Pancreas (tissue), 10 donors: ENCODE results near the gene RAVER2. TPM values are rescaled to one million over a fixed set of nuclear protein-coding genes. Genes with fewer than 3 reads are reported as not detected.
A peak's percentile ranks its signal among the peaks of the same experiment; 100 is the strongest.

Experiments used
- ATAC-seq, 4 donors: fragments of 200-7000 bp; cut with Tn5 transposase; one replicate each; pipeline versions ENCODE4 v1.8.0 to v1.9.1; 2020; ENCODE audit warnings: mild to moderate bottlenecking in 4 of 4, moderate library complexity in 4 of 4
- DNase-seq, 6 donors: peaks; one replicate each; pipeline ENCODE4 v3.0.0-alpha.2; 2020
- FAIRE-seq: peaks from 2 replicates; lab custom pipeline; 2012; peaks lifted over from hg19 to GRCh38; lab: Jason Lieb, UNC
- H3K27ac ChIP-seq, 4 donors: fragments of 200-600 bp; sonication (generic); 1 replicate in 3 of 4; 2 replicates in 1 of 4; pipeline versions ENCODE4 v1.5.0 to v1.8.0; 2020
- H3K27me3 ChIP-seq, 4 donors: fragments of 200-600 bp; one replicate each; pipeline ENCODE4 v1.8.0; 2021
- H3K36me3 ChIP-seq, 3 donors: fragments of 200-600 bp; sonication (generic) in 1 of 3; one replicate each; pipeline versions ENCODE4 v1.5.0 to v1.8.0; 2020 to 2021
- H3K4me1 ChIP-seq, 3 donors: fragments of 200-600 bp; one replicate each; pipeline ENCODE4 v1.8.0; 2021
- H3K4me3 ChIP-seq, 4 donors: fragments of 200-600 bp; sonication (generic) in 2 of 4; one replicate each; pipeline versions ENCODE4 v1.5.0 to v1.8.0; 2020 to 2021
- H3K9me3 ChIP-seq, 4 donors: fragments of 200-600 bp; one replicate each; pipeline ENCODE4 v1.8.0; 2021
- CTCF ChIP-seq, 4 donors: fragments of 200-600 bp; sonication (generic) in 3 of 4; IDR thresholded peaks; one replicate each; pipeline versions ENCODE4 v1.5.0 to v1.8.0; 2021; ENCODE audit warnings: antibody characterized with exemption in 4 of 4
- WGBS, 2 donors: extraction: QIAGEN DNeasy Blood & Tissue Kit; methylation state at CpG; one replicate each; pipeline ENCODE4 v1.1.7; 2013; 5-methylcytosine and 5-hydroxymethylcytosine counted together
- intact Hi-C, 3 donors: fragments of 100-400 bp; cut with DNase I; formaldehyde crosslinking; loops; one replicate each; pipeline versions ENCODE4 v1.11.1 to v1.14.2; 2022
- polyA plus RNA-seq, 2 donors: library from polyadenylated mRNA; stranded (reverse); fragments of 200-250 nt; gene quantifications; one replicate each; pipeline ENCODE4 v1.2.3, GENCODE V29; 2013
- total RNA-seq, 6 donors: library from RNA; stranded (reverse); fragmentation: NEBNext Ultra II Directional in 4 of 6; extraction: Animal tissue kit (Norgen Biotek cat#: 25700) in 4 of 6; gene quantifications; one replicate each; pipeline versions ENCODE4 v1.2.1 to v1.2.4, GENCODE V29; 2021 to 2023
- donor health status: healthy with polysubstance abuse.
- donor health status: DM: no; HTN: no; CAD: no; lungs with moderate emphysema.
- donor health status: DM: no; HTN: no; CAD: no.
- donor health status: control.
- donor health status: control.
- donor health status: Bipolar disorder and iron deficiency.
- donor health status: DM: yes; HTN: yes; CAD: no.
- donor health status: DM: no; HTN: no; CAD: no.
- donor health status: DM: no; HTN: no; CAD: no.
- donor health status: DM: yes; HTN: yes; CAD: no.

RAVER2 gene
- total and polyA plus RNA-seq, 8 donors = 3.3 to 8.7 (median 5.0) TPM

- FAIRE-seq (no peak), ATAC-seq (no peak), DNase-seq (no peak)
- Histone ChIP-seq H3K4me1 (no peaks in the 10 kb centered on the region), H3K27ac (no peak overlapping the region), H3K27me3 (no peaks in the 10 kb centered on the region), H3K36me3 (peaks cover 0 to 68% (median 34%) of the 10 kb centered on the region in 3 donors), H3K4me3 (no peak overlapping the region), H3K9me3 (no peaks in the 10 kb centered on the region)
- 93 to 94% methylated on average over 15 of the region's 15 CpGs for WGBS, 2 donors
- intact Hi-C loops = no loop called here
- no peak for TF ChIP-seq CTCF (IDR thresholded peaks at IDR 0.05)
Observed at GRCh38 chr1:64839732-64840405, 95.0 kb downstream of the RAVER2 start.

- Histone ChIP-seq H3K27me3 (no peaks in the 10 kb centered on the region), H3K27ac (no peak overlapping the region), H3K4me3 (no peak overlapping the region), H3K4me1 (no peaks in the 10 kb centered on the region), H3K36me3 (peaks cover 0 to 65% (median 35%) of the 10 kb centered on the region in 3 donors), H3K9me3 (no peaks in the 10 kb centered on the region)
- DNase-seq (no peak), FAIRE-seq (peak; percentile 80), ATAC-seq (no peak)
- 73 to 80% methylated on average over 6 of the region's 6 CpGs for WGBS, 2 donors
- intact Hi-C loops = no loop called here
- TF ChIP-seq CTCF (IDR thresholded peaks at IDR 0.05) = no peak
Observed at GRCh38 chr1:64841330-64842065, 96.6 kb downstream of the RAVER2 start.

- intact Hi-C loops = no loop called here
- Histone ChIP-seq H3K4me1 (no peaks in the 10 kb centered on the region), H3K4me3 (no peak overlapping the region), H3K36me3 (peaks cover 0 to 58% (median 29%) of the 10 kb centered on the region in 3 donors), H3K27ac (no peak overlapping the region), H3K27me3 (no peaks in the 10 kb centered on the region), H3K9me3 (no peaks in the 10 kb centered on the region)
- ATAC-seq = peak in 1 of 4 donors; percentile 31
- no peak for DNase-seq
- TF ChIP-seq CTCF (IDR thresholded peaks at IDR 0.05) = no peak
- FAIRE-seq = no peak
- WGBS, 2 donors = 64 to 75% methylated on average over 2 of the region's 2 CpGs
Observed at GRCh38 chr1:64842224-64842623, 97.3 kb downstream of the RAVER2 start.

- TF ChIP-seq CTCF (IDR thresholded peaks at IDR 0.05) = no peak
- no peaks in the 10 kb centered on the region for H3K27me3 ChIP-seq
- no peak overlapping the region for H3K27ac ChIP-seq
- ATAC-seq = no peak
- H3K4me1 ChIP-seq = no peaks in the 10 kb centered on the region
- H3K36me3 ChIP-seq = peaks cover 0 to 53% (median 20%) of the 10 kb centered on the region in 3 donors
- DNase-seq = no peak
- WGBS, 2 donors = 84 to 95% methylated on average over 9 of the region's 9 CpGs
- H3K9me3 ChIP-seq = no peaks in the 10 kb centered on the region
- intact Hi-C loops = no loop called here
- no peak for FAIRE-seq
- H3K4me3 ChIP-seq = no peak overlapping the region
Observed at GRCh38 chr1:64843675-64844074, 98.8 kb downstream of the RAVER2 start.

GRCh38 chr1:64844175-64844574 is 99.3 kb downstream of the RAVER2 start:
- H3K4me3 ChIP-seq = no peak overlapping the region
- H3K36me3 ChIP-seq = peaks cover 0 to 56% (median 19%) of the 10 kb centered on the region in 3 donors
- WGBS, 2 donors = 90 to 93% methylated on average over 7 of the region's 7 CpGs
- H3K27me3 ChIP-seq = no peaks in the 10 kb centered on the region
- H3K9me3 ChIP-seq = no peaks in the 10 kb centered on the region
- intact Hi-C loops = no loop called here
- no peak for ATAC-seq
- H3K27ac ChIP-seq = no peak overlapping the region
- H3K4me1 ChIP-seq = no peaks in the 10 kb centered on the region
- FAIRE-seq = no peak
- TF ChIP-seq CTCF (IDR thresholded peaks at IDR 0.05) = no peak
- DNase-seq = no peak
